GM15510 (cell line): Measurements from ENCODE around the gene MAS1L.

Experiments
- POLR2A ChIP-seq: IDR thresholded peaks from 3 replicates; pipeline ENCODE4 v1.6.1; 2011; ENCODE audit warnings: borderline replicate concordance; ENCODE audit not compliant: insufficient read length; ENCODE audit errors: extremely low read depth

MAS1L gene

GRCh38 chr6:29519291-29520010 lies 31.7 kb upstream of the MAS1L start:
- TF ChIP-seq POLR2A = no peak

GRCh38 chr6:29517728-29518440 lies 30.1 kb upstream of the MAS1L start:
- no peak for TF ChIP-seq POLR2A

DNA sequence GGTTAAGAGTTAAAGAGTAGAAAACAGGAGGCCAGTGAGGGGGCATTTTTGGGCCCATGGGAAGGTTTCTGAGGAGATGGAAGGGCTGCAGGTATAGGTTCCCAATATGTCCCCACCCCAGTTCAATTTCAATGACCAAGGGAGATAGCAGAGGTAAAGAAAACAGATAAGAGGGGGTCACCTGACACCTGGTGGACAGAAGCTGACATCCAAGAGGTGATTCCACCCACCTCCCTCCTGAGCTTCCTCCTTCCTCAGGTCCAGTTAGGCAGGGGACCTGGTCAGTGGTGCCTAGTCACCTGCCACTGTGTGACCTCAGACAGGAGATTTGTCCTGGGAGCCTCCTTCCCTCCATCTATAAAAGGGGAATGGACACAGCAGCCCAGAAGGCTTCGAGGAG lies 29.5 kb upstream of the MAS1L start:
- TF ChIP-seq POLR2A = no peak

DNA sequence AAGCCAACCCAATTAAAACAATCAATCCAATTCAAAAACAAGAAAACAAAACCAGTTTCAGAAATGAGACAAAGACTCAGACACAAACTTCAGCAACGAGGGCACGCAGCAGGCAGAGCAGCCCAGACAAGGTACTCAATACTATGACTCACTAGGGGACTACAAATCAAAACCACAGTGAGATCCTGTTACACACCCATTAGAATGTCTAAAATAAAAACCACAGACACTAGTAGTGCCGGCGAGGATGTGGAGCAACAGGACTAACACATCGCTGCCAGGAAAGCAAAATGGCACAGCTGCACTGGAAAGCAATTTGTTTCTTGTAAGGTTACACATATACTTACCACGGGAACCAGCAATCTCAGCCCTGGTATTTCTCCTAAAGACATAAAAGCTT lies 28.4 kb upstream of the MAS1L start:
- TF ChIP-seq POLR2A = no peak

DNA sequence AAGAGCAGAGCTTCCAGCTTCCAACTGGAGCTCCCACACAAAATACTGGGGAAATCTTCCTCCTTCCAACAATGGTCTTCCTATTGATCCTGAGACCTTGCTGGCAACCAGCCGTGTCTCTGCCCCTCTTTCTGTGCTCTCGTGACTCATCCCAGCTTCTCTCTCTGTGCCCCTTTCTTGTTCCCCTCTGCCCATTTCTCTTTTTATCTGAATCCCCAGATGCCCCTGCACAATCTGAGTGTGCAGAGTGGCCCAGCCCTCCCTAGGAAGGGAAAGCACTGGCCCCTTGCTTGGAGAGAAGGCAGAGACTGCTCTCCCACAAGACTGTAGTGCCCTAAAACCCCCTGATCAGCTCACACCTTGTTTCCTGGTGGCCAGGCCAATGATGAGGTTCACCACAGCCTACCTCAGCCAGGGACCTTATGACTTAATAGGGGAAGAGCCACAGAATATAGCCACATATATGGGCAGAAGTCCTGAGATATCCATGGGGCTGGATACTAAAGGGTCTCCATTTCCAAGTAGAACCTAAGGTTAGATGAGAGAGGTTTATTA lies 23.1 kb upstream of the MAS1L start:
- no peak for TF ChIP-seq POLR2A

DNA sequence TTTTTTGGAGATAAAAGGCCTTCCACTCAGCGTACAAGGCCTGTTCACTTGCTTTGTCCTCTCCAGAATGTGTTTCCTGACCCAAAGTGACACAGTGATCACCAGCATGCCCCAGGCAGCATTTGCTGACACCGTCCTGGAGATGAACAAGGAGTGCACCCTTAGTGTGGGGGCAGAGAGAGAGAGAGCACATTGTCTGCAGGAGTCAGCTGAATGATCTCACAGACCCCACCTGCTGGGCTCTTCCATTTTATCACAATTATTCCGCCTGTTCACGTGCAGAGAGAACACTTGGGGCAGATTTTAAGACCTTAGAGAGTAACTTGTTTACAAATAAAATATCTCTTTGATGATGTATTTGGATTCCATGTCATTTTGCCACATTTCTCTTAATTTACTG lies 22.4 kb upstream of the MAS1L start:
- no peak for TF ChIP-seq POLR2A

GRCh38 chr6:29509711-29510110 lies 22.0 kb upstream of the MAS1L start:
- TF ChIP-seq POLR2A = no peak

- TF ChIP-seq POLR2A = no peak
These were observed 21.5 kb upstream of the MAS1L start for GRCh38 chr6:29509239-29509638.

DNA sequence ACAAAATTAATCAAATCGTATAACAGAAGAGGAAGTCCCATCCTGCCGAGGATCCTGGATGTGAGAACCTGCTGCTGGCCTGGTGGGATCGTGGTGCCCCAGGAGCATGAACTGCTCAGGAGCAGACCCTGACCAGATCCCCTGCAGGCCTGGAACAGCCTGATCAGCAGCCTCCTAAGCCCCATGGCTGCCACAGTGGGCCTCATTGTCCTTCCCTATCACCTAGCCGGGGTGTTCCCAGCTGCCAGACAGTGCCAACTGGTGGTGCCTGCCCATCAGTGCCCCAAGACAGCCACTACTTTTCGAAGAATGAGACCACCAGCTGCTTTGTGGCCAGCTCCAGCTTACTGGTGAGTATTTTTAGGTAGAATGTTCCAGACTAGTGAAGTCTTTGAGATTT lies 19.6 kb upstream of the MAS1L start:
- no peak for TF ChIP-seq POLR2A

DNA sequence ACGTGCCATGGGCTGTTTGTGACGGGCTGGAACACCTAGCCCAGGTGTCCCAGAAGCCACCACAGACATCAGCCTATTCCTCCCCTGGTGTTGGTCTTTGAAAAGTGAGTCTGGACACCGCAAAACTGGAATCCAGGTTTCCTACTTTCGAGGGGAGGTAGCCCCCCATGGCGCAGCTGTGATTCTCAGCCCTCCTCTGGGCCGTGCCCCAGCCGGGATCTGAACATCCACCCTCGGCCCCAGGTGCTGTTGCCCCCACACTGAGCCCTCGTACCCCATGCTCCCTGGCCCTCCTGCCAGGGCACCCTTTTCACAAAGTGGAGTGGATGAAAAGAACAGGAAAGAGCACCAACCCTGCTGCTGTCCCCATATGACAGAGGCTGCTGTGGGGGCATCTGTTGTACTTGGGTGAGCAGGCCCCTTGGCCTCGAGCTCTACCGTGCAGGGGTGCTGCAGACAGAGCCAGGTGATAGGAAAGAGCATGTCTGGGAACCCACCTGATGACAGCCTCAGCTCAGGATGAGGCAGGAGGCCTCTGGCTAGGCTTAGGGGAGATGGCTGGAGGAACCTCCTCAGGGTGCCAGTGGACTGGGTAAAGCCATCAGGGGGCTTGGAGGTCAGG lies 18.8 kb upstream of the MAS1L start:
- TF ChIP-seq POLR2A = no peak

GRCh38 chr6:29505808-29506207 lies 18.1 kb upstream of the MAS1L start:
- no peak for TF ChIP-seq POLR2A

DNA sequence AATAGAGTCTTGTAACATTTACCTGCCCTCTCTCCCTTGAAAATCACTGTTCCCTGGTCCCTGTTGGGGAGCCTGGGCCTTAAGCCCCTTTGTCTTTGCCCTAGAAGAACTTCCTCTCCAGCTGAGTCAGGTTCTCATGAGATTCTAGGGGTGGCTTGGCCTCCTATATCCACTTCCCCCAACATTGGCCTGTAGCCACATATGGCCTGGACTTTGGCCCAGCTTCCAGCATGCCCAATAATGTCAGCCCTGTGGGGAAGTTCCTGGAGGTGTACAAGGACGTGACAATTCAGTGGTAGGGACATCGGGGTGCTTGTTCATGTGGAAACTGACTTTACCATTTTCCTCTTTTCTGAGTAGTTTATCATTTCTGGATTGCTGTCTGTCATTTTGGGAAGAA lies 17.2 kb upstream of the MAS1L start:
- TF ChIP-seq POLR2A = no peak

GRCh38 chr6:29502597-29502996 lies 14.8 kb upstream of the MAS1L start:
- TF ChIP-seq POLR2A = no peak

GRCh38 chr6:29502181-29502580 lies 14.4 kb upstream of the MAS1L start:
- no peak for TF ChIP-seq POLR2A

DNA sequence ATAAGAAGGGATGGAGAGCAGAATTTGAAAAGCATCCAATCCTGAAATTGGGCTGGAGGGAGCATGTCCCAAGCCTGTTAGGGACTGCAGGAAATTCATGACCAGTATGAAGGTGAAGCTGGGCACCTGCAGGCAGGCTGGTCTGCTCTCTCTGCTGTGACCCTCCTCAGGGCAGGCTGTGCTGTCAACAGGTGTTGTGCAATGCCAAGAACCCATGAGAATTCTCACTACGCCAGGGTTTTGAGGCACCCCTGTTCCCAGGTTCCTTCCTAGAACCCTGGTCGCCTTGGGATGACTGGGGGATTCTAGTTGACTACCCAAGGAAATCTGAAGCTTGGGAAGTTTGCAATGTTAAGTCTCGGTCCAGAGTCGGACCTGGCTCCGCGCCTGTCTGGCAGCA lies 13.3 kb upstream of the MAS1L start:
- TF ChIP-seq POLR2A = no peak
